Upper lobe of right lung (tissue), 1 donor: Measurements from ENCODE around the gene SPDYE3. TPM values are rescaled to one million over a fixed set of nuclear protein-coding genes. Genes with fewer than 3 reads are reported as not detected.
A peak's percentile ranks its signal among the peaks of the same experiment; 100 is the strongest.
"Not testable (repeated sequence)": the region's sequence is repeated elsewhere in the genome, so short reads cannot be mapped to it uniquely, and the experiment has no call there.

ENCODE experiments used
- ATAC-seq: fragments of 200-7000 bp; cut with Tn5 transposase; one replicate; pipeline ENCODE4 v1.9.1; 2020; ENCODE audit warnings: mild to moderate bottlenecking, moderate library complexity
- DNase-seq: peaks from one replicate; pipeline ENCODE4 v3.0.0-alpha.2; 2020
- H3K27ac ChIP-seq: fragments of 200-600 bp; one replicate; pipeline ENCODE4 v1.8.0; 2022
- H3K27me3 ChIP-seq: fragments of 200-600 bp; one replicate; pipeline ENCODE4 v1.8.0; 2022; ENCODE audit warnings: mild to moderate bottlenecking
- H3K36me3 ChIP-seq: fragments of 200-600 bp; one replicate; pipeline ENCODE4 v1.8.0; 2022
- H3K4me1 ChIP-seq: fragments of 200-600 bp; one replicate; pipeline ENCODE4 v1.8.0; 2022
- H3K4me3 ChIP-seq: fragments of 200-600 bp; one replicate; pipeline ENCODE4 v1.8.0; 2022; ENCODE audit warnings: mild to moderate bottlenecking
- H3K9me3 ChIP-seq: fragments of 200-600 bp; one replicate; pipeline ENCODE4 v1.8.0; 2022
- intact Hi-C: fragments of 100-400 bp; cut with DNase I; formaldehyde crosslinking; loops from one replicate; pipeline ENCODE4 v1.11.0; 2022
- total RNA-seq: library from RNA; stranded (reverse); fragmentation: NEBNext Ultra II Directional; extraction: Animal tissue kit (Norgen Biotek cat#: 25700); gene quantifications from one replicate; pipeline ENCODE4 v1.2.1, GENCODE V29; 2021
- donor health status: DM: no; HTN: yes; CAD: no; lungs with severe emphysema.

SPDYE3 gene
- total RNA-seq, 1 donor from 2014 or later: not detected

DNA sequence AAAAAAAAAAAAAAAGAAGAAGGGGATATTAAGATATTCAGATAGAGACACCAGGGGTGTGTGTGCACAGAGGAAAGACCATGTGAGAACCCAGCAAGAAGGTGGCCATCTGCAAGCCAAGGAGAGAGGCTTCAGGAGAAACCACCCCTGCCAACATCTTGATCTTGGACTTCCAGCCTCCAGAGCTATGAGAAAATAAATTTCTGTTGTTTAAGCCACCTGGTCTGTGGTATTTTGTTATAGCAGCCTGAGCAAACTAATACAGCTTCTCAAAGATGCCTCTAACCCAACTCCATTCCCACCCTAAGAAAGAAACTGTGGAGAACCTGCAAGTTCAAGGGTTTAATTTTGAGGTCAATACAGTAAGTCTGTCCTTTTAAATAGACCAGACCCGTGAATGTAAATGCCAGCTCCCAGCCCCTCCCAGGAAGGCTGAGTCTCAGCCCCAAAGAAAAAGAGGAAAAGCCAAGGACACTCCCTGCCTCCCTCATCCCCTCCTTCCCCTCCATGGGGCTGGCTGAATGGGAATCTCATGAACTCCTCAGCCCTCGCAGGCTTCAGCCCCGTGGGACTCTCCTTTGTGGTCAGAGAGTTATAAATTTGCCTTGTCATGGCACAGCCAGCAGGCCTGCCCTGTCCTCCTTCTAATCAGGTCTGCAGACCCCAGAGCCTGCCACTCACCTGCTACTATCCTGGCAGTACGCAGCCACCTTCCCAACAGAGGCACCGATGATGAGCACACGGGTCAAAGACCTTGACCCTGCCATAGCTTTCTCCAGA lies 9.5 kb upstream of the SPDYE3 start:
- ATAC-seq, H3K27me3 ChIP-seq, H3K4me3 ChIP-seq, H3K4me1 ChIP-seq, intact Hi-C loops, DNase-seq, H3K9me3 ChIP-seq, H3K36me3 ChIP-seq, H3K27ac ChIP-seq: not testable (repeated sequence)

DNA sequence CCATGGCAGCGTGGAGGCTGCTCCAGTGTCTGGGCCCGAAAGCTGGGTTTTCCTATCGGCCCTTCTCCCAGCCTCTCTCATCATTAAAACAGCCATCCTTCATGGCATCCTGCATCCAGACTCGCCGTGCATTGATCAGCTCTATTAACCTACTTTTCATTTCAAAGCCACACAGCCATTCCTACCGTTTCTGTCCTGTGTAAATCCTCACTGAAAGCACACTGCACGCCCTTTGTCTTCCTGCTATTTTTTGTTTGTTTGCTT lies 8.9 kb upstream of the SPDYE3 start:
- H3K36me3 ChIP-seq, H3K27me3 ChIP-seq, intact Hi-C loops, H3K27ac ChIP-seq, H3K4me1 ChIP-seq, DNase-seq, ATAC-seq, H3K9me3 ChIP-seq, H3K4me3 ChIP-seq: not testable (repeated sequence)

DNA sequence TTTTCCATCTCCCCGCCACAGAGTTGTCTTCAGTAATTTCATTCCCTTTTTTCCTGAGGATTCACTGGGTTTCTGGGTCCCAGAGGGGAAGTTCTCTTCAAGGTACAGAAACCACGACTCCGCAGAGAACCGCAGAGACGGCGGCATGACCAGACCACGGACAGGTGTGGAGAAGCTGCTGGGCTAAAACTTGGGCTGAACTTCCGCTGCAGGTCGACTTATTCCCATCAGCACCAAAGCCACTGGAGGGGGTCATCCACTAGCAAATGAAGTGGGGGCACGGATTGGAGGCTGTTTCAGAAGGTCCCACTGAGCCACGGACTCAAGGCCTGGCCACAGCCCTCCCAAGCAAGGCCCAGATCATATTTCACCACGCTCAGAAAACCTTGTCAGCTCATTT lies 3.0 kb upstream of the SPDYE3 start:
- H3K9me3 ChIP-seq, intact Hi-C loops, H3K36me3 ChIP-seq, H3K27me3 ChIP-seq, H3K4me1 ChIP-seq, H3K4me3 ChIP-seq, DNase-seq, ATAC-seq, H3K27ac ChIP-seq: not testable (repeated sequence)

DNA sequence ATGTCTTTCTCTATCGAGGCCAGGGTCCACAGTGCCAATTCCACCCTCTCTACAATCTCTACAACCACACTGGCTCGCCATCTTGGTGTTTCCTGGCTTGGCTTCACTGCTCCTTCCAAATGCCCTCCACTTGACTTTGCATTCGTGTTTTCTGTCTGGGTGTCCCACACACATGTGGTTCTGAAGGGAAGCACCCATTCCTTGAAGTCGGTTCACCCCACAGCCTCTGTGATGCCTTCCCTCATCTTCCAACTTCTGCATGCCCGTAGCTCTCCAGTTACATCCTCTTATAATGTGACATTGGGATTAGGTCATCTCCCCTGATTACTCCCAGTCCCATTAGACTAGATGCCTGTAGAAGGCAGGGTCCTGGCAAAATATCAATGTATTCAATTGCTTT lies 10.8 kb downstream of the SPDYE3 start:
- H3K4me1 ChIP-seq, H3K4me3 ChIP-seq, H3K9me3 ChIP-seq, H3K36me3 ChIP-seq, intact Hi-C loops, ATAC-seq, H3K27me3 ChIP-seq, H3K27ac ChIP-seq, DNase-seq: not testable (repeated sequence)

DNA sequence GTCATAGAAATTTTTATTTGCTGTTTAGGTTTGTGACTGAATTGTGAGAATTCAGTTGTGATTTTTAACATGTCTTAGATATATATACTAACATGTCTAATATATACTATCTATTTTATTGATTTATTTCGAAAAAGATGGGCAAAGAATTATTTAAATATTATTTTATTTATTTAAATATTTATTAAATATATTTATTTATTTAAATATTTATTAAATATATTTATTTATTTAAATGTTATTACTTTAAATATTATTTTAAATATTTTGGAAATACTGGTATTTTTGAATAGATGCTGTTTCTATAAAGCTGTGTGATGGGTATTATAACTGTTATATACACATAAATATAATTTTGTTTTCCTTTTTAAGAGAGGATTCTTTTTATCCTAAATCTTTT lies 14.1 kb downstream of the SPDYE3 start:
- H3K36me3 ChIP-seq, intact Hi-C loops, ATAC-seq: not testable (repeated sequence)

DNA sequence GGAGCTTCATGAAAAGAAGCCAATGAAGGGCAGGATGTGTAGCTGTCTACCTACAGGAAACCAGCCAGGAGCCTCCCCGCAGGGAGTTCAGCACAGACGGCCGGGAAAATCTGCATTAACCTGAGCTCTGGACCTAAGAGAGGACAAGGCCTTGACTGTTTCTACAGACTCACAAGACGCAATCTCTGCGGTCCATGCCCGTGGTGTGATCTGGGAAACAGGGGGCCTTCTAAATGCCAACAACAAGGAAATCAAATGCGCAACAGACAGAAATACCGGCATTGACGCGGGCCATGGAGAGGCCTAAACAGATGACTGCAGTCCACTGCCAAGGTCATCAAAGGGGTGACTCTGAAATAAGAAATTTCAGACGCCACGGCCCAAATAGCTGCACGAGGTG lies 16.7 kb downstream of the SPDYE3 start:
- H3K9me3 ChIP-seq, DNase-seq, H3K27ac ChIP-seq, ATAC-seq, H3K27me3 ChIP-seq, intact Hi-C loops, H3K4me1 ChIP-seq, H3K4me3 ChIP-seq: not testable (repeated sequence)
- peaks cover 19% of the 10 kb centered on the region for H3K36me3 ChIP-seq

More for the DNA sequence above, 14.1 kb downstream of the SPDYE3 start:
- H3K4me1 ChIP-seq, DNase-seq, H3K27ac ChIP-seq, H3K4me3 ChIP-seq, H3K27me3 ChIP-seq, H3K9me3 ChIP-seq: not testable (repeated sequence)

DNA sequence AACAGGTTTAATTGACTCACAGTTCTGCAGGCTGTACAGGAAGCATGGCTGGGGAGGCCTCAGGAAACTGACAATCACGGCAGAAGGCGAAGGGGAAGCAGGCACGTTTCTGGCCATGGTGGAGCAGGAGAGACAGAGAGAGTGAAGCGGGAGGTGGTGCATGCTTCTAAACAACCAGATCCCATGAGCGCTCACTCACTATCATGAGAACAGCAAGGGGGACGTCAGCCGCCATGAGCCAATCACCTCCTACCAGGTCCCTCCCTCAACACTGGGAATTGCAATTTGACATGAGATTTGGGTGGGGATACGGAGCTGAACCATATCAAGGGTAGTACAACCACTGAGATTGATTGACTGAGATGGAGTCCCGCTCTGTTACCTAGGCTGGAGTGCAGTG lies 18.2 kb downstream of the SPDYE3 start:
- H3K27ac ChIP-seq, DNase-seq, H3K27me3 ChIP-seq, H3K9me3 ChIP-seq, intact Hi-C loops, H3K4me3 ChIP-seq, ATAC-seq, H3K4me1 ChIP-seq: not testable (repeated sequence)
- peaks cover 22% of the 10 kb centered on the region for H3K36me3 ChIP-seq

DNA sequence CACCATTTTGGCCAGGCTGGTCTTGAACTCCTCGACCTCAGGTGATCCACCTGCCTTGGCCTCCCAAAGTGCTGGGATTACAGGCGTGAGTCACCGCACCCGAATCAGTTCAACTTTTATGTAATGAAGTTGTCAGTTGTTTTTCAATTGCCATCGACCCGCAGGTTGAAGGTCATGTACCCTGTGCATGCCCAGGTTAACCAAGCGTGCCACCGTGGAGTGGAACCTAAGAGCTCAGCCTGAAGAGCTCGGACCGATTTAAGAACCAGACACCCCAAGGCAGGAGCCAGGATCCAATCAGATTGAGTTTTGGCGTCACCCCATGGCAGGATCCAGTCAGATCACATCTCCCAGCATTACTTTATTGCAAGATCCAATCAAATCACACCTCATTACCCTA lies 19.4 kb downstream of the SPDYE3 start:
- DNase-seq, intact Hi-C loops, H3K27me3 ChIP-seq, H3K27ac ChIP-seq, ATAC-seq, H3K4me1 ChIP-seq, H3K4me3 ChIP-seq, H3K9me3 ChIP-seq: not testable (repeated sequence)
- H3K36me3 ChIP-seq: peaks cover 22% of the 10 kb centered on the region

DNA sequence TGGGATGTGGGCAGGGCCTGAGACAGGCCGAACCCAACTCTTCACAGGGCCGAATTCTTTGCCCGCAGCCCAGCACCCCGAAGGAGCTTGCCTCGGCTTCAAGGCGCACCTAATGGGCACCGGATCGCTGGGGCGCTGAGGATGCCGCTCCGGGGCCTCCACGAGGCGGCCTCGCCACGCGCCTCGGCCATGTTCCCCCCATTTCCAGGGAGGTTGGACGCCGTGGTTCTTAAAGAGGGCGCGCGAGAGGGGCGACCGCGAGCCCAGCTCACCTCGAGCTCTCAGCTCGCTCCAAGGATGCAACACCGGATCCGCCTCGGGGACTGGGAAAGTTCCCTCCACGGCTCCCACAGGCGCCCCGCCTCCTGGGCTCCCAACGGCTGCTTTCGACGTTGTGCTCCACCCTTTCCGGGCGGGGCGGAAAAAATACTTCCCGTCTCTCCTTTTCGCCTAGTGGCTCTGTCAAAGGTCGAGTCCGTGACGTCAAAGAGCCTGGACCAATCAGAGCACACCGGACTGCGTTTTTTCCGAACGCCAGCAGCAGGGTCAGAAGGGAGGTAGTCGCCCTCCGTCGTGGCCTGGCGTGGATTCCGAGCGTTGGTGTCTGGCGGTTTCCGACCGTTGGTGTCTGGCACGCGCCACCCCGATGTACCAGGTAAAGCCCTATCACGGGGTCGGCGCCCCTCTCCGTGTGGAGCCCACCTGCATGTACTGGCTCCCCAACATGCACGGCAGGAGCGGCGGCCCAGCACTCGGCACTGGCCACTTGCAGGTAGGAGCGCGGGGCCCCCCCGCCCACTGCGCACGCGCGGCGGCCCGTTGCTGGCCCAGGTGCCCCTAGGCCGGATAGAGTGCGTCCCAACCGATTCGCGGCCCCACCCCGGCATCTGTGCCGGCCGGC lies 28.3 kb downstream of the SPDYE3 start:
- Histone ChIP-seq H3K4me3 (peak overlapping the region; percentile 83), H3K27ac (peak overlapping the region; percentile 96), H3K36me3 (peaks cover 19% of the 10 kb centered on the region), H3K4me1 (peaks cover 11% of the 10 kb centered on the region)
- intact Hi-C loops, H3K27me3 ChIP-seq, H3K9me3 ChIP-seq: not testable (repeated sequence)
- DNase-seq: peak; percentile 96
- peak; percentile 99 for ATAC-seq

DNA sequence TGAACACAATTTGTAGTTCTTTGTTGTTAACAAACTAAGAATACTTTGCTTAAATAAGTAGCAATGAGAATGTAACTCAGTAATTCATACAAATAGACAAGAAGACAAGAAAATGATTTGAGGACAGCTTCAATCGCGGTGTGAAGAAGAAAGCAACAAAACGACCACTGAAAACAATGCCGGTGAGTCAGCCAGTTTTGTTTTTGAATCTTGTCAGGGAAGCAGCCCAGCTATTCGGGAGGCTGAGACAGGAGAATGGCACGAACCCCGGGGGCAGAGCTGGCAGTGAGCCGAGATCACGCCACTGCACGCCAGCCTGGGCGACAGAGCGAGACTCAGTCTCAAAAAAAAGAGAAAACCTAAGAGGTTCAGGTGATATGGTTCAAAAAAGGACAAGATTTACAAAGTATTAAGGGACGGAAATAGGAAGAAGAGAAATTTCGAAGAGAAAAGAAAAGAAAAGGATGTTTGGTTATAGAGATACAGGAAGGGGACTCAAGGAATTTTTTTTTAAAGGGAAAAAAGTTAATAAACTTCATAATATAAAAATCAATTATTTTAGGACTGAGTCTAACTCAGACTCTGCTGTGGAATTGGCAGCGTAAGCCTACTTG lies 30.7 kb downstream of the SPDYE3 start:
- intact Hi-C loops, ATAC-seq, H3K27ac ChIP-seq, H3K9me3 ChIP-seq, DNase-seq, H3K27me3 ChIP-seq, H3K4me3 ChIP-seq: not testable (repeated sequence)
- Histone ChIP-seq H3K4me1 (peaks cover 11% of the 10 kb centered on the region), H3K36me3 (peaks cover 28% of the 10 kb centered on the region)

DNA sequence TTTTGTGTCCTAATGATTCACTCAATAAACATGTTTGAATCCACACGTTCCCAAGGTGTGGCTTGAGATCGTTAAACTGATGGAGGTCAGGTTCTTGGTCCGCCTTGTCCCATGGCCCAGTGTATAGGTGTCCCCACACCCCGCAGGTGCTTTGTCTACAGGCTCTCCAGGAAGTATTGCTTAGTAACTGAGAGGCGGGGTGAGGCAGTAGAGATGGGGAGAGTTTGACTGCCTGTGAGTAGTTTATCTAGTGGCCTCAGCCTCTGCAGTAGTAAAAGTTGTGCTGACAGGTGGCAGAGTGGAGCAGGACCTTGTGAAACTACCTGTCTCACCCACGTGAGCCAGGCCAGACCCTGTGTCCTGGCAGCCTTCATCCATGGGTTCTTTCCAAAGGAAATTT lies 33.8 kb downstream of the SPDYE3 start:
- H3K4me3 ChIP-seq, ATAC-seq, H3K9me3 ChIP-seq, H3K27ac ChIP-seq, DNase-seq, intact Hi-C loops, H3K27me3 ChIP-seq: not testable (repeated sequence)
- H3K36me3 ChIP-seq: peaks cover 47% of the 10 kb centered on the region
- peaks cover 11% of the 10 kb centered on the region for H3K4me1 ChIP-seq
